Cardiac muscle cell (in vitro differentiated cells and primary cell): ENCODE results near the gene GNAI1. TPM values are rescaled to one million over a fixed set of nuclear protein-coding genes. Genes with fewer than 3 reads are reported as not detected.
"Not testable (repeated sequence)": the region's sequence is repeated elsewhere in the genome, so short reads cannot be mapped to it uniquely, and the experiment has no call there.

Experiments
- DNase-seq, 2 donors: peaks; one replicate each; pipeline versions ENCODE4 v3.0.0 to v3.0.0-alpha.2; 2010 to 2017; ENCODE audit warnings: low read depth in 1 of 2, low spot score in 1 of 2
- H3K27ac ChIP-seq: fragments of 200-600 bp; sonication (generic); 2 replicates; pipeline ENCODE4 v1.5.1; 2016
- H3K27me3 ChIP-seq: fragments of 200-600 bp; sonication (generic); 2 replicates; pipeline ENCODE4 v1.6.0; 2016; ENCODE audit warnings: control low read depth
- H3K36me3 ChIP-seq: fragments of 200-600 bp; sonication (generic); 2 replicates; pipeline ENCODE4 v1.5.1; 2016; ENCODE audit warnings: control low read depth
- H3K4me1 ChIP-seq: fragments of 200-600 bp; sonication (generic); 2 replicates; pipeline ENCODE4 v1.8.1; 2017; ENCODE audit warnings: low read depth, mild to moderate bottlenecking, mixed run types
- H3K4me3 ChIP-seq: fragments of 200-600 bp; sonication (generic); 2 replicates; pipeline ENCODE4 v1.5.1; 2016; ENCODE audit warnings: mild to moderate bottlenecking
- H3K9me3 ChIP-seq: fragments of 200-600 bp; sonication (generic); 2 replicates; pipeline ENCODE4 v1.5.1; 2017; ENCODE audit warnings: low read depth, mild to moderate bottlenecking, control low read depth
- CTCF ChIP-seq: IDR thresholded peaks from 2 replicates; pipeline ENCODE4 v1.5.1; 2012; ENCODE audit warnings: low read depth, mild to moderate bottlenecking, low read length
- polyA plus RNA-seq: library from polyadenylated mRNA; unstranded; fragments of >200 nt; fragmentation: Nextera tagmentation; extraction: Ambion mirVana; gene quantifications from 2 replicates; pipeline ENCODE4 v1.2.1, GENCODE V29; 2016
- total RNA-seq: library from RNA; depleted of rRNA; stranded (reverse); fragments of >200 nt; gene quantifications from 2 replicates; pipeline ENCODE4 v1.2.3, GENCODE V29; 2016

Gene GNAI1
- total and polyA plus RNA-seq, 2 experiments from 2014 or later, result 26.1 to 31.8 TPM

- peak in 1 of 2 donors; percentile 70 for DNase-seq
- H3K27ac ChIP-seq, result no peak overlapping the region
- no peak for TF ChIP-seq CTCF
Observed at GRCh38 chr7:80154656-80155333, 20.2 kb downstream of the GNAI1 start.

GRCh38 chr7:80155374-80155773, 20.7 kb downstream of the GNAI1 start:
- Histone ChIP-seq H3K27me3 (no peaks in the 10 kb centered on the region), H3K4me3 (no peak overlapping the region), H3K9me3 (no peaks in the 10 kb centered on the region), H3K36me3 (no peaks in the 10 kb centered on the region), H3K4me1 (no peaks in the 10 kb centered on the region), H3K27ac (no peak overlapping the region)
- DNase-seq, result no peak
- TF ChIP-seq CTCF, result no peak

More at GRCh38 chr7:80154656-80155333, 20.2 kb downstream of the GNAI1 start:
- Histone ChIP-seq H3K36me3 (no peaks in the 10 kb centered on the region), H3K4me3 (no peak overlapping the region), H3K4me1 (no peaks in the 10 kb centered on the region), H3K27me3 (no peaks in the 10 kb centered on the region), H3K9me3 (no peaks in the 10 kb centered on the region)

GRCh38 chr7:80157770-80158169, 23.1 kb downstream of the GNAI1 start:
- H3K4me3 ChIP-seq, H3K4me1 ChIP-seq, H3K36me3 ChIP-seq, H3K27me3 ChIP-seq, H3K27ac ChIP-seq, DNase-seq, H3K9me3 ChIP-seq: not testable (repeated sequence)

GRCh38 chr7:80159802-80160201, 25.2 kb downstream of the GNAI1 start:
- Histone ChIP-seq H3K36me3 (no peaks in the 10 kb centered on the region), H3K9me3 (no peaks in the 10 kb centered on the region), H3K27ac (no peak overlapping the region), H3K27me3 (no peaks in the 10 kb centered on the region), H3K4me3 (no peak overlapping the region), H3K4me1 (peaks cover under 1% of the 10 kb centered on the region)
- DNase-seq, result no peak
- no peak for TF ChIP-seq CTCF

GRCh38 chr7:80161466-80161865, 26.8 kb downstream of the GNAI1 start:
- H3K9me3 ChIP-seq, result no peaks in the 10 kb centered on the region
- H3K36me3 ChIP-seq, result no peaks in the 10 kb centered on the region
- H3K4me3 ChIP-seq, result no peak overlapping the region
- H3K4me1 ChIP-seq, result peaks cover 8% of the 10 kb centered on the region
- no peak for TF ChIP-seq CTCF
- H3K27me3 ChIP-seq, result no peaks in the 10 kb centered on the region
- H3K27ac ChIP-seq, result no peak overlapping the region
- no peak for DNase-seq

GRCh38 chr7:80165177-80165576, 30.5 kb downstream of the GNAI1 start:
- H3K27me3 ChIP-seq, result no peaks in the 10 kb centered on the region
- H3K4me3 ChIP-seq, result no peak overlapping the region
- H3K27ac ChIP-seq, result no peak overlapping the region
- no peak for TF ChIP-seq CTCF
- DNase-seq, result no peak
- no peaks in the 10 kb centered on the region for H3K36me3 ChIP-seq
- peaks cover 8% of the 10 kb centered on the region for H3K4me1 ChIP-seq
- no peaks in the 10 kb centered on the region for H3K9me3 ChIP-seq
